Astrocyte (in vitro differentiated cells and primary cell): ENCODE data around the gene MAPK10.

Source experiments
- CTCF ChIP-seq: IDR thresholded peaks from 2 replicates; pipeline ENCODE4 v1.5.1; 2011; ENCODE audit warnings: low read depth, mild to moderate bottlenecking, inconsistent platforms, low read length, moderate library complexity; ENCODE audit not compliant: insufficient read depth
- EZH2 ChIP-seq: IDR thresholded peaks from 2 replicates; pipeline ENCODE4 v1.6.1; 2012; ENCODE audit warnings: mild to moderate bottlenecking, low read length, inconsistent platforms; ENCODE audit not compliant: insufficient read depth

DNA sequence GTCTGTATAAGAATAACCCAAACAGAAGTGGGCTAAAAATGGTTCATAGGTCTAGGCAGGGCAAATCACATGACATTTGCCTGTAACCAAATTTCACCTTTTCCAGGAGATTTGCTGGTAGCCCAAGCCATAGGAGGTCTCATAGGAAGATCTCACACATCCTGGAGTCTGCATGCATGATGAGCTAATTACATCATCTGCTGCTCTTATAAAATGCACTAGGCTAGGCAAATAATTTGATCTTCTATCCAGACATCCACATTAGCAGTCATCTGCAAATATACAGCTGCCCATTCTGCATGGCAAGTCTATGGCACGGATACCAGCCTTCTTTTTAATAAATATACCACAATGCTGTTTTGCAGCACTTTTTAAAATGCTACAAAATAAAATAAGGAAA lies 87.2 kb downstream of the MAPK10 start:
- no peak for TF ChIP-seq CTCF
- TF ChIP-seq EZH2 = no peak
